ES-I3 (cell line): Measurements from ENCODE around the gene SLC24A3.

Experiments
- H3K36me3 ChIP-seq: 2 replicates; pipeline ENCODE4 v1.6.1; 2013; ENCODE audit warnings: mild to moderate bottlenecking, low read length, control low read depth, moderate library complexity; ENCODE audit not compliant: insufficient read depth
- H3K4me1 ChIP-seq: 2 replicates; pipeline ENCODE4 v1.6.1; 2013; ENCODE audit warnings: mild to moderate bottlenecking, control low read depth, low read length; ENCODE audit not compliant: insufficient read depth
- H3K9ac ChIP-seq: 2 replicates; pipeline ENCODE4 v1.6.1; 2013; ENCODE audit warnings: low read depth, mild to moderate bottlenecking, low read length, moderate library complexity
- H3K9me3 ChIP-seq: 2 replicates; pipeline ENCODE4 v1.6.1; 2013; ENCODE audit warnings: mild to moderate bottlenecking, low read length, moderate library complexity; ENCODE audit not compliant: control insufficient read depth, insufficient read depth

The SLC24A3 gene

DNA sequence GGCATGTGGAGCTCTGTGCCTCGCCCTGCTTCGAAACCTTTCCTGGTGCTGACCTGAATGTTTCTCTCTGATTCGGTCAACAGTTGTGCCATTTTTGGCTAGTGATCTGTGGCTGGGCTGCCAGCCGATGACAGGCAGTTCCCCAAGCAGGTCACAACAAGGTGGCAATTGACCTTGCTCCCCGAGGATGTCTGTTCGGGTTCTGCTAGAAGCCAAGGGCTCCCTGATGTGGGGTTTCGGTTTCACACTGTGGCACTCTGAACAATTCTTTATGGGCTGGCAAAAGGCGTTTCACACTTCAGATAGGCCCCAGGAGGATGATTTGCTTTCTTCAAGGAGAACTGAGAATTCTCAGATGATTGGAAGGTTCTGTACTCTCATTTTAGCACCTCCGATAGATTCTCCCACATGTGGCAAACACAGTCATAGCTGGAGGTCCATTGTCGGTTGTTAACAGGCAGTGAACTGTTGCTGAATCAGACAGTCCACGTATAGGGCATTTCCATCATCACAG lies 135.6 kb downstream of the SLC24A3 start:
- Histone ChIP-seq H3K36me3 (no peaks in the 10 kb centered on the region), H3K9me3 (no peaks in the 10 kb centered on the region), H3K9ac (no peak overlapping the region), H3K4me1 (no peaks in the 10 kb centered on the region)

GRCh38 chr20:19348582-19348981 lies 136.1 kb downstream of the SLC24A3 start:
- Histone ChIP-seq H3K4me1 (no peaks in the 10 kb centered on the region), H3K9me3 (no peaks in the 10 kb centered on the region), H3K36me3 (no peaks in the 10 kb centered on the region), H3K9ac (no peak overlapping the region)

GRCh38 chr20:19349879-19350278 lies 137.4 kb downstream of the SLC24A3 start:
- Histone ChIP-seq H3K4me1 (no peaks in the 10 kb centered on the region), H3K36me3 (no peaks in the 10 kb centered on the region), H3K9ac (no peak overlapping the region), H3K9me3 (no peaks in the 10 kb centered on the region)

DNA sequence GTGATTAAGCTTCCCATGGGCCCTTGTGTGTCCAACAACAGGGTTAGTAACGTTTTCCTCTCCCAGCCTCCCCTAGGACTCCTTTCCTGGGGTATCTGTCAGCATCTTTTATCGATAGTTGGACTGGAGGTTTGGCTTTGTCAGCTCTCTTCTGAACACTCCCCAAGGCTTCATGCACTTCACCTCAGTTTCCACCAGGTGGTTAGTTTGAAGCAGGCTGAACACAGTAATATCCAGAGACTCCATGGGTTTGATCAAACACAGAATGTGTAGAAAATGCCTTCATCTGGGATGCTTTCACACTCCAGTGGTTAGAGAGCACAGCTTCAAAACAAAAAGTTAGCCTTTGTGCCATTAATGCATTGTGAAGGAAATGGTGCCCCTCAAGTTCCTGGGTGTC lies 139.1 kb downstream of the SLC24A3 start:
- Histone ChIP-seq H3K9me3 (no peaks in the 10 kb centered on the region), H3K9ac (no peak overlapping the region), H3K36me3 (no peaks in the 10 kb centered on the region), H3K4me1 (no peaks in the 10 kb centered on the region)

GRCh38 chr20:19354950-19355349 lies 142.5 kb downstream of the SLC24A3 start:
- no peaks in the 10 kb centered on the region for H3K9me3 ChIP-seq
- H3K9ac ChIP-seq, result no peak overlapping the region
- no peaks in the 10 kb centered on the region for H3K36me3 ChIP-seq
- H3K4me1 ChIP-seq, result no peaks in the 10 kb centered on the region

DNA sequence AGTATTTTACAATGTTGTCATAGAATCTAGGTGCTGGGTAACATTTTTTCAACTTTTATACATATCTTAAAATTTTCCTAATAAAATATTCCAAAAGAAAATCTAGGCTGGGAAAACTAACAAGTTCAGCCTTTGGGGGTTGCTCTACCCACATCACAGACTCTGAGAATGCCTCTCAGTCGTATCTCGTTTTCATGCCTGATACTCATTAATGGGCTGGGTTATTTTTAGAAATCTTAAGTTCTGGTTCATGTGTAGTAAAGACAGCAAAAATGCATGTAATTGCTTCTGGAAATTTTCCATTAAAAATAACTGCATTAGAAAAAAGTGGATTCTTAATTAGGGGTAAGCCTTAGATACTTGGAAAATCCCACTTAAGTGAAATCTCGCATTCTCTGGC lies 149.3 kb downstream of the SLC24A3 start:
- Histone ChIP-seq H3K9ac (no peak overlapping the region), H3K36me3 (no peaks in the 10 kb centered on the region), H3K9me3 (no peaks in the 10 kb centered on the region), H3K4me1 (no peaks in the 10 kb centered on the region)

GRCh38 chr20:19363476-19363875 lies 151.0 kb downstream of the SLC24A3 start:
- Histone ChIP-seq H3K9ac (no peak overlapping the region), H3K4me1 (no peaks in the 10 kb centered on the region), H3K9me3 (no peaks in the 10 kb centered on the region), H3K36me3 (no peaks in the 10 kb centered on the region)

GRCh38 chr20:19367591-19367990 lies 155.1 kb downstream of the SLC24A3 start:
- H3K36me3 ChIP-seq, result no peaks in the 10 kb centered on the region
- H3K4me1 ChIP-seq, result no peaks in the 10 kb centered on the region
- no peak overlapping the region for H3K9ac ChIP-seq
- H3K9me3 ChIP-seq, result no peaks in the 10 kb centered on the region

DNA sequence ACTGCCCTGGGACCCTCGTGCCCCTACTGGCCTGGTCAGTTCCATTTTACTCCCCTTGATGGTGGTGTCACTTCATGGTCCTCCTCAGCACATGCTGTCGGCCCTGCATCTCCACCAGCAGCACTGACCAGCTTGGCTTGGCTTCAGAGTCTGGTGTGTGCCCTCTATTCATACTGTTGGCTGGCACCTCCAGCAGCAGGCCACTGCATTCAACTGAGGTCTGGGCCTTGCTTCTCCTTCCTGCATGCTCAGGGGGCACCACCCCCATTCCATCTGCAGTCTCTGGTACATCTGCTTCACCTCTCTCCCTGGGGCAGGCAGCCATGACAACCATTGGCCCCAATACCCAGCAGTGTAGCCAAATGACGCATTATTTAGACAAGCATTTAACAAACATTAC lies 155.9 kb downstream of the SLC24A3 start:
- H3K36me3 ChIP-seq, result no peaks in the 10 kb centered on the region
- H3K9ac ChIP-seq, result no peak overlapping the region
- no peaks in the 10 kb centered on the region for H3K4me1 ChIP-seq
- no peaks in the 10 kb centered on the region for H3K9me3 ChIP-seq

- Histone ChIP-seq H3K9me3 (no peaks in the 10 kb centered on the region), H3K36me3 (no peaks in the 10 kb centered on the region), H3K4me1 (no peaks in the 10 kb centered on the region)
Observed at GRCh38 chr20:19370076-19371075, 157.9 kb downstream of the SLC24A3 start.

DNA sequence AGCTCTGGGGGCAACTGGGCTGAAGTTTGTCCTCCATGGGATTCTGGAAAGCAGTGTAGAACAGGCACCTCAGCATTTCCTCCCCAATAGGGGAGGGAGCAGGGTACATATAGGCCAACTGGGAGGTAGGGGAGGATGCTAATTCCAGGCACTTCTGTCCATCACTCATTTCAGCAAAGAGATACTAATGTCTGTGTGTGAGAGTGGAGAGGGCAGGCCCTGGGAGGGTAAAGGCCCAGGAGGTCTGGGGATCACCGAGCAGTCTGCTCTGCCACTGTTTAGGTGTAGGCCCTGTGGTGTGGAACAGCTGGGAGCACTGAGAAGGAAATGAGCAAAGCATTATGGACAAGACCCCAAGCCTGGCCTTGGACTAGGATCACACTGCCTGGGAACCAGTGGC lies 158.7 kb downstream of the SLC24A3 start:
- H3K36me3 ChIP-seq, result no peaks in the 10 kb centered on the region
- H3K9me3 ChIP-seq, result no peaks in the 10 kb centered on the region
- no peaks in the 10 kb centered on the region for H3K4me1 ChIP-seq
- no peak overlapping the region for H3K9ac ChIP-seq

More at GRCh38 chr20:19370076-19371075, 157.9 kb downstream of the SLC24A3 start:
- no peak overlapping the region for H3K9ac ChIP-seq

DNA sequence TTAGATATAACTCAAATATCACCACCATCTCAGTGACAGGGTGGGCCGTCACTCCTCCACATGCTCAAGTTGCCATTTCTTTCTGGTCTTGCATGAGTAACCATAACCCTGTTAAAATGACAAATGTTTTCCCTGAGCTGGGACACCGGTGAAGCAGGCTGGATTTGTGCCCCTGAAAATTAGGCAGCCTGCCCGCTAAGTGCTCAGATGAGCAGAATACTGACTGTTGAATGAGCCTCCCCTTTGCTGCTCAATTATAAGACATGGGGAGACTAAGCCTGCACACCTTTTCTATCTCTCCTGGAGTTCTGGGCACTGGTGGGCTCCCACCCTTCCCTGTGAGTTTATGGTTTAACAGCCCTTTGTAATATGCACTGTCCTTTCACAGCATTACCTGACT lies 161.8 kb downstream of the SLC24A3 start:
- Histone ChIP-seq H3K4me1 (no peaks in the 10 kb centered on the region), H3K36me3 (no peaks in the 10 kb centered on the region)

GRCh38 chr20:19375395-19375794 lies 163.0 kb downstream of the SLC24A3 start:
- Histone ChIP-seq H3K9me3 (no peaks in the 10 kb centered on the region), H3K9ac (no peak overlapping the region), H3K36me3 (no peaks in the 10 kb centered on the region), H3K4me1 (no peaks in the 10 kb centered on the region)

More for the DNA sequence above, 161.8 kb downstream of the SLC24A3 start:
- Histone ChIP-seq H3K9me3 (no peaks in the 10 kb centered on the region), H3K9ac (no peak overlapping the region)

GRCh38 chr20:19375801-19376200 lies 163.4 kb downstream of the SLC24A3 start:
- no peaks in the 10 kb centered on the region for H3K4me1 ChIP-seq
- H3K36me3 ChIP-seq, result no peaks in the 10 kb centered on the region
- H3K9ac ChIP-seq, result no peak overlapping the region
- H3K9me3 ChIP-seq, result no peaks in the 10 kb centered on the region
